Keratinocyte (primary cell): ENCODE measurements around the gene LRP1B. TPM values are rescaled to one million over a fixed set of nuclear protein-coding genes. Genes with fewer than 3 reads are reported as not detected.

Experiments
- DNase-seq: peaks from one replicate; pipeline ENCODE4 v3.0.0-alpha.2; 2011; ENCODE audit warnings: low read depth, missing footprints, low spot score
- FAIRE-seq: peaks from 2 replicates; lab custom pipeline; 2011; peaks lifted over from hg19 to GRCh38; lab: Jason Lieb, UNC
- H2AFZ ChIP-seq: 2 replicates; pipeline ENCODE4 v1.6.0; 2012; ENCODE audit warnings: low read length, control low read depth, inconsistent platforms; ENCODE audit not compliant: control insufficient read depth
- H3K27ac ChIP-seq: 2 replicates; pipeline ENCODE4 v1.5.1; 2011; ENCODE audit warnings: low read length; ENCODE audit not compliant: control insufficient read depth, insufficient read depth
- H3K27me3 ChIP-seq: 3 replicates; pipeline ENCODE4 v1.6.0; 2011; ENCODE audit warnings: low read length; ENCODE audit not compliant: control insufficient read depth, insufficient read depth; ENCODE audit errors: extremely low read depth
- H3K36me3 ChIP-seq, 2 experiments: 2 replicates in 1 of 2; 3 replicates in 1 of 2; pipeline ENCODE4 v1.5.1; 2011; ENCODE audit warnings: low read length in 2 of 2, mild to moderate bottlenecking in 1 of 2; ENCODE audit not compliant: control insufficient read depth in 2 of 2, insufficient read depth in 2 of 2; ENCODE audit errors: extremely low read depth in 1 of 2
- H3K4me1 ChIP-seq: 3 replicates; pipeline ENCODE4 v1.5.1; 2011; ENCODE audit warnings: low read length; ENCODE audit not compliant: control insufficient read depth, insufficient read depth; ENCODE audit errors: extremely low read depth
- H3K4me2 ChIP-seq: 3 replicates; pipeline ENCODE4 v1.6.0; 2011; ENCODE audit warnings: low read depth, low read length; ENCODE audit not compliant: control insufficient read depth, insufficient read depth; ENCODE audit errors: extremely low read depth
- H3K4me3 ChIP-seq, 3 experiments: fragments of 200-600 bp in 1 of 3; sonication (generic) in 1 of 3; 2 replicates in 2 of 3; 3 replicates in 1 of 3; pipeline ENCODE4 v1.5.1; 2011 to 2016; ENCODE audit warnings: low read length in 3 of 3, mild to moderate bottlenecking in 3 of 3, control low read depth in 2 of 3, inconsistent platforms in 1 of 3, low read depth in 1 of 3, mixed read lengths in 1 of 3, mixed run types in 1 of 3, moderate library complexity in 1 of 3; ENCODE audit not compliant: control insufficient read depth in 2 of 3, insufficient read depth in 2 of 3; ENCODE audit errors: extremely low read depth in 1 of 3
- H3K79me2 ChIP-seq: 2 replicates; pipeline ENCODE4 v1.6.0; 2012; ENCODE audit warnings: low read length; ENCODE audit not compliant: control insufficient read depth, insufficient read depth
- H3K9ac ChIP-seq: 3 replicates; pipeline ENCODE4 v1.6.0; 2011; ENCODE audit warnings: low read length; ENCODE audit not compliant: control insufficient read depth, insufficient read depth; ENCODE audit errors: extremely low read depth
- H3K9me1 ChIP-seq: 3 replicates; pipeline ENCODE4 v1.6.0; 2011; ENCODE audit warnings: low read length; ENCODE audit not compliant: control insufficient read depth, insufficient read depth; ENCODE audit errors: extremely low read depth
- H3K9me3 ChIP-seq: 2 replicates; pipeline ENCODE4 v1.5.1; 2012; ENCODE audit warnings: low read depth, low read length; ENCODE audit not compliant: control insufficient read depth
- H4K20me1 ChIP-seq: 3 replicates; pipeline ENCODE4 v1.6.0; 2011; ENCODE audit warnings: low read length; ENCODE audit not compliant: control insufficient read depth, insufficient read depth; ENCODE audit errors: extremely low read depth
- EZH2 ChIP-seq: IDR thresholded peaks from one replicate; pipeline ENCODE4 v1.6.1; 2012; ENCODE audit warnings: inconsistent platforms, mild to moderate bottlenecking, low read length, moderate library complexity
- dilution Hi-C: fragments of 300-500 bp; cut with MboI; formaldehyde crosslinking; loops from one replicate; pipeline ENCODE4 v1.7.0; 2020; ENCODE audit warnings: low sequenced_read_pairs; ENCODE audit not compliant: extremely low pct_ligation_motif_present
- polyA plus RNA-seq, 5 experiments: library from polyadenylated mRNA; depleted of rRNA in 3 of 5; stranded (reverse) in 3 of 5; stranded (forward) in 1 of 5; unstranded in 1 of 5; fragments of >200 nt; gene quantifications; 1 replicate in 1 of 5; 2 replicates in 3 of 5; 3 replicates in 1 of 5; pipeline versions ENCODE4 v1.2.1 to v1.2.3, GENCODE V29; 2011 to 2012; ENCODE audit warnings: missing spikeins in 2 of 5, low read depth in 1 of 5, low replicate concordance in 1 of 5
- TF ChIP-seq, protein P1 (sequence below), 3 experiments: IDR thresholded peaks in 1 of 3; conservative IDR thresholded peaks in 1 of 3; optimal IDR thresholded peaks in 1 of 3; 2 replicates in 2 of 3; 3 replicates in 1 of 3; pipeline versions ENCODE3 to v1.5.1; 2011; ENCODE audit warnings: low read length in 3 of 3, mild to moderate bottlenecking in 3 of 3, moderate library complexity in 2 of 3, control low read depth in 1 of 3, inconsistent platforms in 1 of 3; ENCODE audit not compliant: insufficient read depth in 2 of 3; ENCODE audit errors: extremely low read depth in 1 of 3

LRP1B gene
- polyA plus RNA-seq, 1 donor (not counting 4 experiments of a cell fraction or from before 2014, with no cell fraction given), result not detected

DNA sequence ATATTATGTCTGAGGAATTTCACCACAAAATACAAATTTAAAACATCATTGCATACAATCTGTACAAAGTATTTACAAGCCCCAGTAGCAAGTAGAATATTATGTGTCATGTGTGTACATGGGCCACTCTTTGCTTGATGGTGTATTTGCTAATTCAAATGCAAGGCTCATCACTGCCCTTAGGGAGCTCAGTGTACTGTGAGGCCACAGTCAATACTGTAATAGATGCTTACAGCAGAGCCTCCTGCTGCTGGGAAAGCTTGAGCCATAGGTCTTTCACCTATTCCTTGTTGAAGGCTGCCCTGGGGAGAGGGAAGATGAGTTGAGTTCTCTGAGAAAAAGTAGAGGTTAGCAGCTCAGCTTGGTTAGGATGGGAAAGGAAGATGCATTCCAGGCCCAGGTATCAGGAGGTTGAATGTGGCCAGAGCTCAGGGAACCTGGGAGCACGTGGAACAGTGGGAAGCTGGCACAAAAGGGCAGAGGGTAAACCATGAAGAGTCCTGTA, 189.6 kb downstream of the LRP1B start:
- FAIRE-seq, result no peak
- Histone ChIP-seq H4K20me1 (no peaks in the 10 kb centered on the region), H2AFZ (no peak overlapping the region), H3K4me2 (no peak overlapping the region), H3K4me3 (no peak overlapping the region), H3K4me1 (no peaks in the 10 kb centered on the region), H3K9ac (no peak overlapping the region), H3K79me2 (no peaks in the 10 kb centered on the region), H3K9me3 (no peaks in the 10 kb centered on the region), H3K27me3 (no peaks in the 10 kb centered on the region), H3K36me3 (no peaks in the 10 kb centered on the region), H3K9me1 (no peaks in the 10 kb centered on the region), H3K27ac (no peak overlapping the region)
- dilution Hi-C loops, result no loop called here
- TF ChIP-seq, protein P1, sequence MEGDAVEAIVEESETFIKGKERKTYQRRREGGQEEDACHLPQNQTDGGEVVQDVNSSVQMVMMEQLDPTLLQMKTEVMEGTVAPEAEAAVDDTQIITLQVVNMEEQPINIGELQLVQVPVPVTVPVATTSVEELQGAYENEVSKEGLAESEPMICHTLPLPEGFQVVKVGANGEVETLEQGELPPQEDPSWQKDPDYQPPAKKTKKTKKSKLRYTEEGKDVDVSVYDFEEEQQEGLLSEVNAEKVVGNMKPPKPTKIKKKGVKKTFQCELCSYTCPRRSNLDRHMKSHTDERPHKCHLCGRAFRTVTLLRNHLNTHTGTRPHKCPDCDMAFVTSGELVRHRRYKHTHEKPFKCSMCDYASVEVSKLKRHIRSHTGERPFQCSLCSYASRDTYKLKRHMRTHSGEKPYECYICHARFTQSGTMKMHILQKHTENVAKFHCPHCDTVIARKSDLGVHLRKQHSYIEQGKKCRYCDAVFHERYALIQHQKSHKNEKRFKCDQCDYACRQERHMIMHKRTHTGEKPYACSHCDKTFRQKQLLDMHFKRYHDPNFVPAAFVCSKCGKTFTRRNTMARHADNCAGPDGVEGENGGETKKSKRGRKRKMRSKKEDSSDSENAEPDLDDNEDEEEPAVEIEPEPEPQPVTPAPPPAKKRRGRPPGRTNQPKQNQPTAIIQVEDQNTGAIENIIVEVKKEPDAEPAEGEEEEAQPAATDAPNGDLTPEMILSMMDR (optimal IDR thresholded peaks at IDR 0.05 in 1 of 3, IDR thresholded peaks at IDR 0.05 in 1 of 3, conservative IDR thresholded peaks at IDR 0.05 in 1 of 3; ENCODE audit: extremely low read depth in 1 of 3, insufficient read depth in 2 of 3, low read length in 3 of 3), result no peak
- no peak for TF ChIP-seq EZH2
- no peak for DNase-seq

DNA sequence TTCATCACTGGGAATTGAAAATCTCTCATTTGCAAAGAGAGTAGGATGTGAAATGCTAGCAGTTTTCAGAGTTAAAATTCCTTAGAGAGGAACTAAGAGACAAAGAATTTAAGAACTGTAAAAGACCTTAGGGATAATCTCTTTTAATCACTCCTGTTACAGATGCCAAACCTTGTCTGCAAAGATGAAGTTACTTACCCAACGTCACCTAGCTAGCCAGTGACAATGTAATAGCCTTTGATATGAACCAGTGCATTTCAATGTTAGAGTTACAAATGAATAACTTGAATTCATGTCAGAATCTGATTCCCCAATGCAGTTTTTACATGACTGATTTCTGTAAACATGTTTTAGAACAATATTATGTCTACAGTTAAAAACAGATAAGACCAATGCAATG, 190.1 kb downstream of the LRP1B start:
- Histone ChIP-seq H3K4me3 (no peak overlapping the region), H3K27me3 (no peaks in the 10 kb centered on the region), H3K4me2 (no peak overlapping the region), H3K9ac (no peak overlapping the region), H3K9me3 (no peaks in the 10 kb centered on the region), H3K4me1 (no peaks in the 10 kb centered on the region), H3K9me1 (no peaks in the 10 kb centered on the region), H3K27ac (no peak overlapping the region), H2AFZ (no peak overlapping the region), H3K36me3 (no peaks in the 10 kb centered on the region), H4K20me1 (no peaks in the 10 kb centered on the region), H3K79me2 (no peaks in the 10 kb centered on the region)
- TF ChIP-seq, protein P1 (optimal IDR thresholded peaks at IDR 0.05 in 1 of 3, IDR thresholded peaks at IDR 0.05 in 1 of 3, conservative IDR thresholded peaks at IDR 0.05 in 1 of 3; ENCODE audit: extremely low read depth in 1 of 3, insufficient read depth in 2 of 3, low read length in 3 of 3), result no peak
- TF ChIP-seq EZH2, result no peak
- FAIRE-seq (no peak), DNase-seq (no peak)
- dilution Hi-C loops, result no loop called here
